Prostate gland (tissue), 2 donors: ENCODE results near the gene TAF6. TPM values are rescaled to one million over a fixed set of nuclear protein-coding genes. Genes with fewer than 3 reads are reported as not detected.
A peak's percentile ranks its signal among the peaks of the same experiment; 100 is the strongest.

Experiments
- DNase-seq: peaks from one replicate; pipeline ENCODE4 v3.0.0-alpha.2; 2019; ENCODE audit warnings: low spot score
- H3K27ac ChIP-seq, 2 donors: fragments of 200-600 bp; sonication (generic); 2 replicates each; pipeline ENCODE4 v1.5.1; 2017 to 2019
- H3K27me3 ChIP-seq: fragments of 200-600 bp; sonication (generic); replicated peaks from 2 replicates; pipeline ENCODE4 v1.5.1; 2019; ENCODE audit not compliant: insufficient read depth
- H3K36me3 ChIP-seq, 2 donors: fragments of 200-600 bp; sonication (generic); 1 replicate in 1 of 2; 2 replicates in 1 of 2; pipeline versions ENCODE4 v1.5.1 to v1.8.1; 2017 to 2019
- H3K4me1 ChIP-seq: fragments of 200-600 bp; sonication (generic); replicated peaks from 2 replicates; pipeline ENCODE4 v1.5.1; 2019
- H3K4me3 ChIP-seq, 2 donors: fragments of 200-600 bp; sonication (generic); 2 replicates each; pipeline ENCODE4 v1.5.1; 2017 to 2019
- H3K9me3 ChIP-seq: fragments of 200-600 bp; sonication (generic); 2 replicates; pipeline ENCODE4 v1.5.1; 2017
- POLR2A ChIP-seq: fragments of 450-650 bp; IDR thresholded peaks from one replicate; pipeline ENCODE4 v1.6.1; 2016; ENCODE audit warnings: antibody characterized with exemption, mild to moderate bottlenecking
- POLR2AphosphoS5 ChIP-seq: sonication (generic); formaldehyde crosslinking; IDR thresholded peaks from one replicate; pipeline ENCODE4 v1.6.1; 2017; ENCODE audit warnings: antibody characterized with exemption
- WGBS: methylation state at CpG from one replicate; pipeline ENCODE4 v1.1.5; 2018; 5-methylcytosine and 5-hydroxymethylcytosine counted together
- intact Hi-C: fragments of 100-400 bp; cut with DNase I; formaldehyde crosslinking; loops from one replicate; pipeline ENCODE4 v1.14.2; 2022
- total RNA-seq, 2 donors: library from RNA; depleted of rRNA; stranded (reverse); fragments of >200 nt; gene quantifications; one replicate each; pipeline ENCODE4 v1.1.0, GENCODE V29; 2016
- TF ChIP-seq, protein P1 (sequence below), 4 experiments: fragments of 200-600 bp in 2 of 4; fragments of 450-650 bp in 2 of 4; sonication (generic) in 2 of 4; IDR thresholded peaks; 1 replicate in 3 of 4; 2 replicates in 1 of 4; pipeline ENCODE4 v1.5.1; 2016 to 2019; ENCODE audit warnings: antibody characterized with exemption in 4 of 4, mild to moderate bottlenecking in 2 of 4, moderate library complexity in 2 of 4

Gene TAF6
- total RNA-seq, 2 donors from 2014 or later, result 68.3 to 79.8 TPM

DNA sequence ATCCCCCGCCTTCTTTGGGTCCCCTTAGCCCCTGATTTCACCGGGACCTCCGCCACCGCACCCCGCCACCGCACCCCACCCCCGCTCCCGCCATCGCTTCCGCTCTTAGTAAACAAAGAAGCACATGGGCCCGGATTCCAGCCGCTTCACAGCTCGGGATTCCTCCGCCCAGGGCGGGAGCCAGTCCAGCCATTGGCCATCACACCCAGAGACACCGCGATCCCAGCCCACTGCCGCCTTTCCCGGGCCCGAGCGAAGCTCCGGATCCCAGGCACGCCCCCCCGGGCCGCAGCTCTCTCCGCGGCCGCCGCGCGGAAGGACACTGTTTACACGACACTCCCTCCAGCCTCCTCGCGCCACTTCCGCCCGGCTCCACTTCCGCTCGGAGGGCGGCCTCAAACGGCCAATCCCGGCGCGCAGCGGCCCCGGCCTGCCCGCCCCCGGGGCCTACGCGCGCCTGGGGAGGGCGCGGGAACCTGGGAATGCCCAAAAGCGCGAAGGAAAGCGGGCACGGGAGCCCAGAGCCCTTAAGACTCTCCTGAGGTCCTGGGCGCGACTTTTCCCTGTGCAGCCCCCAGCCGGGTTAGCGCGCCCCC is 18.6 kb downstream of the TAF6 start:
- TF ChIP-seq POLR2AphosphoS5 (peak; percentile 89), POLR2A (peak; percentile 60)
- TF ChIP-seq, protein P1, sequence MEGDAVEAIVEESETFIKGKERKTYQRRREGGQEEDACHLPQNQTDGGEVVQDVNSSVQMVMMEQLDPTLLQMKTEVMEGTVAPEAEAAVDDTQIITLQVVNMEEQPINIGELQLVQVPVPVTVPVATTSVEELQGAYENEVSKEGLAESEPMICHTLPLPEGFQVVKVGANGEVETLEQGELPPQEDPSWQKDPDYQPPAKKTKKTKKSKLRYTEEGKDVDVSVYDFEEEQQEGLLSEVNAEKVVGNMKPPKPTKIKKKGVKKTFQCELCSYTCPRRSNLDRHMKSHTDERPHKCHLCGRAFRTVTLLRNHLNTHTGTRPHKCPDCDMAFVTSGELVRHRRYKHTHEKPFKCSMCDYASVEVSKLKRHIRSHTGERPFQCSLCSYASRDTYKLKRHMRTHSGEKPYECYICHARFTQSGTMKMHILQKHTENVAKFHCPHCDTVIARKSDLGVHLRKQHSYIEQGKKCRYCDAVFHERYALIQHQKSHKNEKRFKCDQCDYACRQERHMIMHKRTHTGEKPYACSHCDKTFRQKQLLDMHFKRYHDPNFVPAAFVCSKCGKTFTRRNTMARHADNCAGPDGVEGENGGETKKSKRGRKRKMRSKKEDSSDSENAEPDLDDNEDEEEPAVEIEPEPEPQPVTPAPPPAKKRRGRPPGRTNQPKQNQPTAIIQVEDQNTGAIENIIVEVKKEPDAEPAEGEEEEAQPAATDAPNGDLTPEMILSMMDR (IDR thresholded peaks at IDR 0.05), result peak in 1 of 4 experiments; percentile 27
- peak overlapping the region; percentile 57 to 58 for H3K4me3 ChIP-seq
- intact Hi-C loops, result no loop called here
- no peaks in the 10 kb centered on the region for H3K27me3 ChIP-seq
- peaks cover 9% of the 10 kb centered on the region for H3K4me1 ChIP-seq
- peak overlapping the region; percentile 90 to 93 for H3K27ac ChIP-seq
- H3K36me3 ChIP-seq, result peaks cover 7 to 23% of the 10 kb centered on the region in 2 donors
- WGBS, result under 1% methylated on average over 61 of the region's 61 CpGs
- DNase-seq, result peak; percentile 95
- H3K9me3 ChIP-seq, result no peaks in the 10 kb centered on the region

DNA sequence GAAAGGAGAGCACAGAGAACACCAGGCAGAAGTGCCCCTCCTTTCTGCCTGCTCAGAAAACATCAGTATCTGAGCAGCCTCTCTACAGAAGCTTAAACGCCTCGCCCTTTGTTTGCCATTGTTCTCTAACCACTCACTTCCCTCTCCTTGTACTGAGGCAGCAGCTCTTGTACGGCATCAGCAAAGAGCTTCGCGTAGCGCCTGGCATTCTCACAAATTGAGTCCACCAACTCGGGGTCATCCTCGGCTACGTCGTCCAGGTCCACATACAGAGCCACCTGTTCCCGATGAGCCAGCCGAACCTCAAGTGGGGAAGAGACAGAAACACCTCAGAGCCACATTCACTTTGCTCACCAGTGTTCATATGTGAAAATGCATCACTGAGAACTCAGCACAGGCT is 19.7 kb downstream of the TAF6 start:
- intact Hi-C loops, result no loop called here
- TF ChIP-seq, protein P1 (IDR thresholded peaks at IDR 0.05), result no peak
- TF ChIP-seq POLR2AphosphoS5 (no peak), POLR2A (no peak)
- Histone ChIP-seq H3K9me3 (no peaks in the 10 kb centered on the region), H3K27ac (peak overlapping the region; percentile 90 to 93), H3K4me1 (peaks cover 9% of the 10 kb centered on the region), H3K4me3 (peak overlapping the region; percentile 57 to 58), H3K36me3 (peaks cover 7 to 33% of the 10 kb centered on the region in 2 donors), H3K27me3 (no peaks in the 10 kb centered on the region)
- no peak for DNase-seq
- WGBS, result 31% methylated on average over 12 of the region's 12 CpGs

DNA sequence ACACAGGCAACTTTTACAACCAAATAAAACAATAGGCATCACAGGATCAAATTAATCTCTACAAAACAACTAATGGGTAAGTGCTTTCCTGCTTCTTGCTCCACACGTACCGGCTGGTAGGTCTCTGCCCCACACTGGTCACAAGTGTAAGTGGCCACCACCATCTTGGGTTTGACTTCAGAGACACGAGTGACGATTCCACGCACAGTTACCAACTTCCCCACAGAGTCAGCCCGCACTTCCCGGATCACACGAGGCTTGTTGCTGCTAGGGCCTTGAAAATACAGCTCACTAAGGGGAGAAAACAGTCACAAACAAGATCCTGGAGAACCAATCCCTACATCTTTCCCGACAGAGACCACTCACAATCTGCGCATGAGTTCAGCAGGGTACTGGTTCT is 20.2 kb downstream of the TAF6 start:
- peaks cover 7 to 37% of the 10 kb centered on the region in 2 donors for H3K36me3 ChIP-seq
- intact Hi-C loops, result no loop called here
- WGBS, result 78% methylated on average over 10 of the region's 10 CpGs

DNA sequence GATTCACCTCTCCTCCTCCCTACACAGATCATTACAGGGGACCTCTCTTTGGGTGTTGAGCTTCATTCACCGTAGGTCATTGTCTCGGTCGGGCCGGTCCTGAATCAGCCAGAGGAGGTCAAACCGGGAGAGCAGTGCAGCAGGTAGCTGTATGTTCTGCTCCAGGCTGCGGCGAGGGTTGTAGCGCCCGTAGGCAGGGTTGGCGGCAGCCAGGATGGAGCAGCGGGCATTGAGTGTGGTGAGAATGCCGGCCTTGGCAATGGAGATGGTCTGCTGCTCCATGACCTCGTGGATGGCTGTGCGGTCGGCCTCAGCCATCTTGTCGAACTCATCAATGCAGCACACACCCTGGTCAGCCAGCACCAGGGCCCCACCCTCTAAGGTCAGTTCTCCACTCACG is 23.5 kb downstream of the TAF6 start:
- Histone ChIP-seq H3K27ac (no peak overlapping the region), H3K36me3 (peaks cover 7 to 65% of the 10 kb centered on the region in 2 donors)
- intact Hi-C loops, result no loop called here

More for the DNA sequence above, 20.2 kb downstream of the TAF6 start:
- TF ChIP-seq POLR2AphosphoS5 (no peak), POLR2A (no peak)
- TF ChIP-seq, protein P1 (IDR thresholded peaks at IDR 0.05), result no peak
- Histone ChIP-seq H3K27ac (peak overlapping the region in 1 of 2 donors; percentile 93), H3K27me3 (no peaks in the 10 kb centered on the region), H3K4me3 (no peak overlapping the region), H3K9me3 (no peaks in the 10 kb centered on the region), H3K4me1 (peaks cover 9% of the 10 kb centered on the region)
- DNase-seq, result no peak

More for the DNA sequence above, 23.5 kb downstream of the TAF6 start:
- Histone ChIP-seq H3K4me3 (no peak overlapping the region), H3K9me3 (no peaks in the 10 kb centered on the region), H3K27me3 (no peaks in the 10 kb centered on the region), H3K4me1 (peaks cover 9% of the 10 kb centered on the region)
- 90% methylated on average over 17 of the region's 17 CpGs for WGBS
- no peak for DNase-seq
- TF ChIP-seq POLR2AphosphoS5 (no peak), POLR2A (no peak)
- TF ChIP-seq, protein P1 (IDR thresholded peaks at IDR 0.05), result no peak
